Measurements from ENCODE around the gene DAPP1. TPM values are rescaled to one million over a fixed set of nuclear protein-coding genes. Genes with fewer than 3 reads are reported as not detected.

DAPP1 gene
- total and polyA plus RNA-seq, 2 experiments from 2014 or later: not detected

- no peak for TF ChIP-seq CTCF (conservative IDR thresholded peaks at IDR 0.05; ENCODE audit: low read depth in 2 of 2)
- no peak for TF ChIP-seq NANOG (IDR thresholded peaks at IDR 0.05; ENCODE audit: borderline replicate concordance)
- TF ChIP-seq, protein P1, sequence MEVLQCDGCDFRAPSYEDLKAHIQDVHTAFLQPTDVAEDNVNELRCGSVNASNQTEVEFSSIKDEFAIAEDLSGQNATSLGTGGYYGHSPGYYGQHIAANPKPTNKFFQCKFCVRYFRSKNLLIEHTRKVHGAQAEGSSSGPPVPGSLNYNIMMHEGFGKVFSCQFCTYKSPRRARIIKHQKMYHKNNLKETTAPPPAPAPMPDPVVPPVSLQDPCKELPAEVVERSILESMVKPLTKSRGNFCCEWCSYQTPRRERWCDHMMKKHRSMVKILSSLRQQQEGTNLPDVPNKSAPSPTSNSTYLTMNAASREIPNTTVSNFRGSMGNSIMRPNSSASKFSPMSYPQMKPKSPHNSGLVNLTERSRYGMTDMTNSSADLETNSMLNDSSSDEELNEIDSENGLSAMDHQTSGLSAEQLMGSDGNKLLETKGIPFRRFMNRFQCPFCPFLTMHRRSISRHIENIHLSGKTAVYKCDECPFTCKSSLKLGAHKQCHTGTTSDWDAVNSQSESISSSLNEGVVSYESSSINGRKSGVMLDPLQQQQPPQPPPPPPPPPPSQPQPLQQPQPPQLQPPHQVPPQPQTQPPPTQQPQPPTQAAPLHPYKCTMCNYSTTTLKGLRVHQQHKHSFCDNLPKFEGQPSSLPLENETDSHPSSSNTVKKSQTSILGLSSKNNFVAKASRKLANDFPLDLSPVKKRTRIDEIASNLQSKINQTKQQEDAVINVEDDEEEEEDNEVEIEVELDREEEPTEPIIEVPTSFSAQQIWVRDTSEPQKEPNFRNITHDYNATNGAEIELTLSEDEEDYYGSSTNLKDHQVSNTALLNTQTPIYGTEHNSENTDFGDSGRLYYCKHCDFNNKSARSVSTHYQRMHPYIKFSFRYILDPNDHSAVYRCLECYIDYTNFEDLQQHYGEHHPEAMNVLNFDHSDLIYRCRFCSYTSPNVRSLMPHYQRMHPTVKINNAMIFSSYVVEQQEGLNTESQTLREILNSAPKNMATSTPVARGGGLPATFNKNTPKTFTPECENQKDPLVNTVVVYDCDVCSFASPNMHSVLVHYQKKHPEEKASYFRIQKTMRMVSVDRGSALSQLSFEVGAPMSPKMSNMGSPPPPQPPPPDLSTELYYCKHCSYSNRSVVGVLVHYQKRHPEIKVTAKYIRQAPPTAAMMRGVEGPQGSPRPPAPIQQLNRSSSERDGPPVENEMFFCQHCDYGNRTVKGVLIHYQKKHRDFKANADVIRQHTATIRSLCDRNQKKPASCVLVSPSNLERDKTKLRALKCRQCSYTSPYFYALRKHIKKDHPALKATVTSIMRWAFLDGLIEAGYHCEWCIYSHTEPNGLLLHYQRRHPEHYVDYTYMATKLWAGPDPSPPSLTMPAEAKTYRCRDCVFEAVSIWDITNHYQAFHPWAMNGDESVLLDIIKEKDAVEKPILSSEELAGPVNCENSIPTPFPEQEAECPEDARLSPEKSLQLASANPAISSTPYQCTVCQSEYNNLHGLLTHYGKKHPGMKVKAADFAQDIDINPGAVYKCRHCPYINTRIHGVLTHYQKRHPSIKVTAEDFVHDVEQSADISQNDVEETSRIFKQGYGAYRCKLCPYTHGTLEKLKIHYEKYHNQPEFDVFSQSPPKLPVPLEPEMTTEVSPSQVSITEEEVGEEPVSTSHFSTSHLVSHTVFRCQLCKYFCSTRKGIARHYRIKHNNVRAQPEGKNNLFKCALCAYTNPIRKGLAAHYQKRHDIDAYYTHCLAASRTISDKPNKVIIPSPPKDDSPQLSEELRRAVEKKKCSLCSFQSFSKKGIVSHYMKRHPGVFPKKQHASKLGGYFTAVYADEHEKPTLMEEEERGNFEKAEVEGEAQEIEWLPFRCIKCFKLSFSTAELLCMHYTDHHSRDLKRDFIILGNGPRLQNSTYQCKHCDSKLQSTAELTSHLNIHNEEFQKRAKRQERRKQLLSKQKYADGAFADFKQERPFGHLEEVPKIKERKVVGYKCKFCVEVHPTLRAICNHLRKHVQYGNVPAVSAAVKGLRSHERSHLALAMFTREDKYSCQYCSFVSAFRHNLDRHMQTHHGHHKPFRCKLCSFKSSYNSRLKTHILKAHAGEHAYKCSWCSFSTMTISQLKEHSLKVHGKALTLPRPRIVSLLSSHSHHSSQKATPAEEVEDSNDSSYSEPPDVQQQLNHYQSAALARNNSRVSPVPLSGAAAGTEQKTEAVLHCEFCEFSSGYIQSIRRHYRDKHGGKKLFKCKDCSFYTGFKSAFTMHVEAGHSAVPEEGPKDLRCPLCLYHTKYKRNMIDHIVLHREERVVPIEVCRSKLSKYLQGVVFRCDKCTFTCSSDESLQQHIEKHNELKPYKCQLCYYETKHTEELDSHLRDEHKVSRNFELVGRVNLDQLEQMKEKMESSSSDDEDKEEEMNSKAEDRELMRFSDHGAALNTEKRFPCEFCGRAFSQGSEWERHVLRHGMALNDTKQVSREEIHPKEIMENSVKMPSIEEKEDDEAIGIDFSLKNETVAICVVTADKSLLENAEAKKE (CRISPR knock-in tag; IDR thresholded peaks at IDR 0.05): no peak
- TF ChIP-seq, protein P2, sequence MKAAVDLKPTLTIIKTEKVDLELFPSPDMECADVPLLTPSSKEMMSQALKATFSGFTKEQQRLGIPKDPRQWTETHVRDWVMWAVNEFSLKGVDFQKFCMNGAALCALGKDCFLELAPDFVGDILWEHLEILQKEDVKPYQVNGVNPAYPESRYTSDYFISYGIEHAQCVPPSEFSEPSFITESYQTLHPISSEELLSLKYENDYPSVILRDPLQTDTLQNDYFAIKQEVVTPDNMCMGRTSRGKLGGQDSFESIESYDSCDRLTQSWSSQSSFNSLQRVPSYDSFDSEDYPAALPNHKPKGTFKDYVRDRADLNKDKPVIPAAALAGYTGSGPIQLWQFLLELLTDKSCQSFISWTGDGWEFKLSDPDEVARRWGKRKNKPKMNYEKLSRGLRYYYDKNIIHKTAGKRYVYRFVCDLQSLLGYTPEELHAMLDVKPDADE (IDR thresholded peaks at IDR 0.05): no peak
- no peak for TF ChIP-seq EZH2 (IDR thresholded peaks at IDR 0.05; ENCODE audit: low read depth, unreplicated experiment)
These were observed 71.2 kb downstream of the DAPP1 start (continued) for GRCh38 chr4:99887837-99888236.

- H3K4me1 Mint-ChIP-seq: peaks cover 8% of the 10 kb centered on the region
- H3K27ac ChIP-seq (ENCODE audit: low read depth): no peak overlapping the region
- peaks cover 28% of the 10 kb centered on the region for H3K79me2 ChIP-seq (replicated peaks; ENCODE audit: insufficient read depth)
- H3K27me3 Mint-ChIP-seq (ENCODE audit: insufficient read depth, low read depth, poor library complexity): no peaks in the 10 kb centered on the region
- DNase-seq (ENCODE audit: low spot score) (no peak), ATAC-seq (no peak)
- H2AFZ ChIP-seq: no peak overlapping the region
- H3K4me3 ChIP-seq: no peak overlapping the region
- no peaks in the 10 kb centered on the region for H3K9me2 ChIP-seq (ENCODE audit: insufficient read depth)
- no peaks in the 10 kb centered on the region for H3K9me3 Mint-ChIP-seq
- no peak overlapping the region for H3K4me2 ChIP-seq
- H4K20me1 ChIP-seq (replicated peaks; ENCODE audit: insufficient read depth): no peaks in the 10 kb centered on the region
- no peaks in the 10 kb centered on the region for H3K27me3 ChIP-seq (ENCODE audit: insufficient read depth)
- no peak overlapping the region for H3K4me3 Mint-ChIP-seq
- H3K36me3 Mint-ChIP-seq (ENCODE audit: low read depth): no peaks in the 10 kb centered on the region
- H3K36me3 ChIP-seq (ENCODE audit: insufficient read depth): no peaks in the 10 kb centered on the region
- peaks cover 4% of the 10 kb centered on the region; the same call in 1 of the 2 replicates for H3F3A ChIP-seq (replicated peaks; ENCODE audit: low read depth)
- no peak overlapping the region for H3K27ac Mint-ChIP-seq
- H3K4me1 ChIP-seq (ENCODE audit: insufficient read depth): no peaks in the 10 kb centered on the region
- TF ChIP-seq STAT1 (IDR thresholded peaks at IDR 0.05; ENCODE audit: unreplicated experiment) (no peak), CREB1 (CRISPR knock-in tag; IDR thresholded peaks at IDR 0.05; ENCODE audit: low read depth) (no peak)
- TF ChIP-seq, protein P1 (CRISPR knock-in tag; IDR thresholded peaks at IDR 0.05): no peak
These were observed 74.7 kb downstream of the DAPP1 start for GRCh38 chr4:99891351-99891750.

Data from GM23338 (cell line).